Measurements from ENCODE around the gene RNPEPL1.

RNPEPL1 gene

GRCh38 chr2:240593026-240593702 lies 24.9 kb downstream of the RNPEPL1 start:
- no peak for DNase-seq

GRCh38 chr2:240593703-240594451 lies 25.6 kb downstream of the RNPEPL1 start:
- no peak for DNase-seq

GRCh38 chr2:240594511-240595380 lies 26.5 kb downstream of the RNPEPL1 start:
- no peak for DNase-seq

- DNase-seq, result no peak
Observed at GRCh38 chr2:240595381-240596079, 27.2 kb downstream of the RNPEPL1 start.

GRCh38 chr2:240596080-240596460 lies 27.8 kb downstream of the RNPEPL1 start:
- DNase-seq, result no peak

GRCh38 chr2:240596491-240596931 lies 28.2 kb downstream of the RNPEPL1 start:
- DNase-seq, result no peak

DNA sequence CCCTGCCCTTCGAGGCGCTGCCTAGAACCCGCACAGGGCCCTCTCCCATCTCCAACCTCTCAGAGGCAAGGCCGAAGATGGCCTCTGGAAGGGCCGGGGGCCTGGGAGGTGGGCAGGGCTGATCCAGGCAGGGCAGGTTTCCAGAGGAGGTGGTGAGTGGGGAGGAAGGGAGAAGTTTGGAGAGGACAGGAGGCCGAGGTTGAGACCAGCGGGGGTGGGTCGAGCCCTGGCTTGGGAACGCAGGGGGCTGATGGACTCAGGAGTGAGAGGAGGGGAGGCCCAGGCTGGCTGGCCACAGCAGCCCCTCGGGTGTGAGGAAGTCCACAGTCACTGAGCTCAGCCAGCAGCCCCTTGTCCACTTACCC lies 28.8 kb downstream of the RNPEPL1 start:
- DNase-seq, result no peak

- no peak for DNase-seq
Observed at GRCh38 chr2:240597419-240598181, 29.3 kb downstream of the RNPEPL1 start.

GRCh38 chr2:240598311-240598911 lies 30.1 kb downstream of the RNPEPL1 start:
- DNase-seq, result no peak

DNA sequence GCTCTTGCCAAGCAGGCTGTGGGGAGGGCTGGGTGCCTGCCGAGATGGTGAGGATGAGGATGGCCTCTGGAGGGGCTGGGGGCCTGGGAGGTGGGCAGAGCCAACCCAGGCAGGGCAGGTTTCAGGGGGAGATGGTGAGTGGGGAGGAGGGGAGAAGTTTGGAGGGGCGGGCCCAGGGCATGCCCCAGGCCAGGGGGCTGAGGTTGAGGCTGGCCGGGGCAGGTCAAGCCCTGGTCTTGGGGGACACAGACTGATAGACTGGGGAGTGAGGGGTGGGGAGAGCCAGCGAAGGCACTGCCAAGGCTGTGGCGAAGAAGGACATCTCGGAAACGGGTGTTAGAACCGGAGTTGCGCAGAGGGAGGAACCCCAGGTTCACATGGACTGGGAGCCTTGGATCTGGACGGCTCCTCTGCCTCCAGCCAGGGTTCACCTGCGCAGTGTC lies 30.9 kb downstream of the RNPEPL1 start:
- no peak for DNase-seq

DNA sequence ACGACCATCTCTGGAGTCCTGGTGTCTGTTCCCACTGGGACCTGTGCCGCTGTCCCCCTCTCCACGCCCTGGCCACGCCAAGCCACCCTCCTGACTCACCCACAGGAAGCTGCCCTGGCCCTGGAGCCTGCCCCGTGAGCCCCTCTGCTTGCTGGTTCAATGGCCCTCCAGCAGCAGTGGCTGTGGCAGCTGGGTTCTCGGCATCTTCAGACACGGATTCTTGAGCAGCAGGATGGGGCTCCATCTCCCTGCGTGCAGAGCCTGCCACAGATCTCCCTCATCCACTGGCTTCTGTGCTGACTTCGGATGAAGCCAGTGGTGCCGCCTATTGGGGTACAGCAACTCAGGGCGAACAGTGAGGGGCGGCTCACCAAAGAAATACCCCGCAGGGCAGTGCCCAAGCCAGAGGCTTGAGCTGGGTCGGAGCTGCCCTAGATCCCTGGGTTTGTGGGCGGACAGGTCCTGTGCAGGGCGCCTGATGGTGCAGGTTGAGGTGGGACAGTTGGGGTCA lies 32.2 kb downstream of the RNPEPL1 start:
- no peak for DNase-seq

DNA sequence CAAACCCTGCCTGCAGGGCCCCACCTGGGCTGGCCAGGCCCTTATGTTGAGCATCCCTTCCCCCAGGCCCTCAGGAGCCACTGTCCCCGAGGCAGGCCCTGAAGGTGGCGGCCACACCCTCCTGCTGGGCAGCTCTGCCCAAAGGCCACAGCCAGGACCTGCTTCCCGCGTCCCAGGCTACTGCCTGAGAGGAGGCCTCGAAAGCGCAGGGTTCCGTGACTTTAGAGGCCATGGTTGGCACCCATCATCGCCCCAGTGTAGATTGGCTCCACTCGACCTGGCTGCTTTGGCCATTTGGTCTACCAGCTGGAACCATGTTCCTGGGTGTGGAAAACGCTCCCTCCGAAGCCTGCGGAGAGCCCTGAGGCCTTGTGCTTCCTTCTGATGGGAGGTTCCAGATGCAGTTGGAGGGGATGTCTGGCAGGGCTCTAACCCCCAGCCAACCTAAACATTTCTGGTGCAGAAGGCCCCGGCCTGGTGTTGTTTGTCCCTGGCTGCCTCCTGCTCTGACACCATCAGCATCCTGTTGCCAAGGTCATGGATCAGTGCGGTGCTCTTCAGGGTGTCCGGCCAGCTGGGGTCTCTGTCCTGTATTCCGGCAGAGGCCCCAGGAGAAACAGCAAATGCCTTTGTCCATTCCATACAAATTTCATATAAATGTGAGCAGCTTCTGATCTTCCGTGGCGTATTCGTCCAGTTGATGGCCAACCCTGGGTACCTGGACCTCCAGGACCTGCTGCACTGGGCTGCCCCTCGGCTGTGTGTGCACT lies 33.0 kb downstream of the RNPEPL1 start:
- DNase-seq, result no peak

DNA sequence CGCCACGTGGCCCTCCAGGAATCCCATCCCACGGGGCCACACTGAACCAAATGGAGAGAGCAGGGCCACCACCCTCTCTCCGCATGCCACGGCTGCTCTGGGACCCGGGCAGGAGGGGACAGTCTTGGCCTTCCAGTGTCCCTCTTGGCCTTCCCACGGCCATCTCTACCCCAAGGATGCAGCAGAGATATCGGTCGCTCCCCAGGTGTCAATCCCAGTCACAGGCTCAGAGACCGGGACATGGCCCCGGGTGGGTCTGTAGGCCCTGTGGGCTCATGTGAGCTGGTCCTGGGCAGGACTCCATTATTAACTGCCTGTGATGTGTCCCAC lies 33.5 kb downstream of the RNPEPL1 start:
- DNase-seq, result no peak

GRCh38 chr2:240602266-240603050 lies 34.2 kb downstream of the RNPEPL1 start:
- no peak for DNase-seq

- DNase-seq, result no peak
Observed at GRCh38 chr2:240603081-240603835, 35.0 kb downstream of the RNPEPL1 start.

DNA sequence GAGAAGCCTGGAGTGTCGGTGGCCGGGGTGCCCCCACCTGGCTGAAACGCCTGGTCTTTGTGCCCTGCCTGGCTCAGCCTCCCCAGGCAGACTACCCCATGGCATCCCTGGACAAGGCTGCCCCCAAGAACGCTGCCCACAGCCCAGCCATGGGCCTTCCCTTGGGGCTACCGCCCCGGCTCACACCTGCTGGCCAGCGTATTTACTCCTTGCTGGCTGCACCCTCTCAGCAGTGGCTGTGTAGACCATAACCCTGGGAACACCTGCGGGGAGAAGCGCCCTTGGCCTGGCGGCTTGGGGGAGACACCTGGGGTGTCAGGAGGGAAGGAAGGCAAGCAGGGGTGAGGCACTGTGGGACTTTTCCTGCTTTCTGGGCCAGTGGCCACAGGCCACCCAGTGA lies 35.6 kb downstream of the RNPEPL1 start:
- DNase-seq, result no peak

GRCh38 chr2:240604291-240604938 lies 36.1 kb downstream of the RNPEPL1 start:
- no peak for DNase-seq

- no peak for DNase-seq
Observed at GRCh38 chr2:240604939-240605716, 36.8 kb downstream of the RNPEPL1 start.
